Putamen (tissue), 1 donor: ENCODE data around the gene FAM83E.
A peak's percentile ranks its signal among the peaks of the same experiment; 100 is the strongest.
"Not testable (repeated sequence)": the region's sequence is repeated elsewhere in the genome, so short reads cannot be mapped to it uniquely, and the experiment has no call there.

Experiments
- DNase-seq: peaks from one replicate; pipeline ENCODE4 v3.0.0-alpha.2; 2016; ENCODE audit warnings: low spot score

The FAM83E gene

GRCh38 chr19:48611872-48612271 is 3.0 kb downstream of the FAM83E start:
- no peak for DNase-seq

- no peak for DNase-seq
Observed at GRCh38 chr19:48609571-48610108, 5.2 kb downstream of the FAM83E start.

DNA sequence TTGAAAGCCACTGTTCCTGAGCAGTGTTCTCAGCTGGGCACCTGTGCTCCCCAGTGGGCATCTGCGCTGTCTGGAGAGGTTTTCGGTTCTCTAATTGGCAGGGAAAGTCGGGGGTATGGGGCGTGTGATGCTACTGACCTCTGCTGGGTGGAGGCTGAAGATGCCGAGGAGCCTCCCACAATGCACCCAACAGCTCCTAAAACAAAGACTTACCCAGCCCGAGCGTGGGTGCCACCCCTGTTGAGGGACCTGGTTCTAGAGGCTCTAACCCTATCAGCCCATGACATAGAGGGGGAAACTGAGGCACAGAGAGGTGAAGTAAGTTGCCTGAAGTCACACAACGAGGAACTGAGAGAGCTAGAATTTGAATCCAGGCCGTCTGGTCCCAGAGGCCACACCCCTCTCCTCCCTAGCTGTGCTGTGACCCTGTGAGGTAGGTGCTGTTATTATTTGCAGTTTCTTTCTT is 6.0 kb downstream of the FAM83E start:
- no peak for DNase-seq

DNA sequence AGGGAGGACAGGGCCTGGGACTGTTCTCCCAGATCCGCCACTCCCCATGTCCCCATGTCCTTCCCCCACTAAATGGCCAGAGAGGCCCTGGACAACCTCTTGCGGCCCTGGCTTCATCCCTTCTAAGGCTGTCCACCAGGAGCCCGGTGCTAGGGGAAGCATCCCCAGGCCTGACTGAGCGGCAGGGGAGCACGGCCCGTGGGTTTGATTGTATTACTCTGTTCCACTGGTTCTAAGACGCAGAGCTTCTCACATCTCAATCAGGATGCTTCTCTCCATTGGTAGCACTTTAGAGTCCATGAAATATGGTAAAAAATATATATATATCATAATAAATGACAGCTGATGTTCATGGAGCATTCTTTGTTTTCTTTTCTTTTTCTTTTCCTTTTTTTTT is 7.5 kb downstream of the FAM83E start:
- DNase-seq, result no peak

GRCh38 chr19:48606463-48607358 is 8.2 kb downstream of the FAM83E start, which contains the start of gene SPACA4:
Gene SPACA4 (plus strand): TSS chr19:48606742. CDS start chr19:48606979, 237 bp downstream.
- no peak for DNase-seq

- DNase-seq, result no peak
Observed at GRCh38 chr19:48603850-48604249, 11.0 kb downstream of the FAM83E start.

DNA sequence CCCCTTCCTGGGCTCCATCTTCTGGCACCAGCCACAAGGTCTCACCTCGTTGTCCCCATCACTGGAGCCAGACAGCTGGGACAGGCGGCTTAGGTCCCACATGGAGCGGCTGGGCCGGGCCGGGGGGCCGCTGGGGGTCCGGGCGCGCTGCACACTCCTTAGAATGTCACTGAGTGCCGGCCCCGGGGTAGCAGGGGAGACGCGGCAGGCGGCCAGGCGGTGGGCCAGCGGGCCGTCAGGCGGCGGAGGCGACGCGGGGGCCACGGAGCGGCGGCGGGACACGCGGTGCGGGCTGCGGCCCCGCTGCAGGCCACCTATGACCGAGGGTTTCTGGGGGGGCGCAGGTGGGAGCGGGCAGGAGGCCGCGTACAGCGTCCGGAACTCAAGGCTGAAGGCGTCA is 11.4 kb downstream of the FAM83E start:
- no peak for DNase-seq

DNA sequence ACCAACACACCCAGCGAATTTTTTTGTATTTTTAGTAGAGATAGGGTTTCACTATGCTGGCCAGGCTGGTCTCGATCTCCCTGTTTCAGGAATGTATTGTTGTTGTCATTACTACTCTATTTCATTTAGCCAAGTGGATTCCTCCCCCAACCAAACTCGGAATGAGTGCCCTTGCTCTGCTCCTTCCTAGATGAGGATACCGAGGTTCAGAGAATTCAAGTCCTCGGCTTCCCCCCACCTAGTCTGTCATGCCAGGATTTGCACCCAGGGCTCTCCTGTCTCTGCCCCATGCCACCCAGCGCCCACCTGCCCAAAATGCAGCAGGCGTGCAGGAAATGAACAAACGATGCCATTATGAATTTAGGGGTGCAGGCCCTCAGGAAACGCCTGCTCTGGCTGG is 11.9 kb downstream of the FAM83E start:
- DNase-seq, result no peak

DNA sequence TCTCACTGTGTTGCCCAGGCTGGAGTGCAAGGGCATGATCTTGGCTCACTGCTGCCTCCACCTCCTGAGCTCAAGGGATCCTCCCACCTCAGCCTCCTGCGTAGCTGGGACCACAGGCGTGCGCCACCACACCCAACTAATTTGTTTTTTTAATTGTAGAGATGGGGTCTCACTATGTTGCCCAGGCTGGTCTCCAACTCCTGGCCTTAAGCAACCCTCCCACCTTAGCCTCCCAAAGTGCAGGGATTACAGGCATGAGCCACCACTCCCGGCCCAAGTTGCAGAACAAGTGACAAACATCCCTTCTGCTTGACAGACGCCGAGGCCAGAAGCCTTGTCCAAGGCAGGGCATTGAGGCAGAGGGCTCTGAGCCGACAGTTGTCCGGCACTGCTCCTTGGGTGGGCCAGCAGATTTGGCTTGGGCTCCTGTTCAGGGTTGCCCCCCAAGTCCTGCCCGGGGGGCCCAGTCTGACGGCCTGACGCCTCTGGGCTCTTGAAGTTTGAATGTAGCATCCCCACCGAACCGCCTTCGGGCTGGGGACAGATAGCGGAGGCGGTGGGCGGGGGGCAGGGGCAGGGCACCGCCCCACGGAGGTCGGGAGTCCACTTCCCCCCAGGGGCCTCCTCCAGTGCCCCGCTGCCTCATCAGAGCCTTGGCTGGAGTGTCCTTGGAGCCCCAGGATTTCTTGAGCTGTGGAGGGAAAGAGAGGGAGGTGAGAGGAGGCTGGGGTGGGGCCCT is 14.0 kb downstream of the FAM83E start:
- DNase-seq, result no peak

- no peak for DNase-seq
Observed at GRCh38 chr19:48598996-48599700, 15.7 kb downstream of the FAM83E start.

DNA sequence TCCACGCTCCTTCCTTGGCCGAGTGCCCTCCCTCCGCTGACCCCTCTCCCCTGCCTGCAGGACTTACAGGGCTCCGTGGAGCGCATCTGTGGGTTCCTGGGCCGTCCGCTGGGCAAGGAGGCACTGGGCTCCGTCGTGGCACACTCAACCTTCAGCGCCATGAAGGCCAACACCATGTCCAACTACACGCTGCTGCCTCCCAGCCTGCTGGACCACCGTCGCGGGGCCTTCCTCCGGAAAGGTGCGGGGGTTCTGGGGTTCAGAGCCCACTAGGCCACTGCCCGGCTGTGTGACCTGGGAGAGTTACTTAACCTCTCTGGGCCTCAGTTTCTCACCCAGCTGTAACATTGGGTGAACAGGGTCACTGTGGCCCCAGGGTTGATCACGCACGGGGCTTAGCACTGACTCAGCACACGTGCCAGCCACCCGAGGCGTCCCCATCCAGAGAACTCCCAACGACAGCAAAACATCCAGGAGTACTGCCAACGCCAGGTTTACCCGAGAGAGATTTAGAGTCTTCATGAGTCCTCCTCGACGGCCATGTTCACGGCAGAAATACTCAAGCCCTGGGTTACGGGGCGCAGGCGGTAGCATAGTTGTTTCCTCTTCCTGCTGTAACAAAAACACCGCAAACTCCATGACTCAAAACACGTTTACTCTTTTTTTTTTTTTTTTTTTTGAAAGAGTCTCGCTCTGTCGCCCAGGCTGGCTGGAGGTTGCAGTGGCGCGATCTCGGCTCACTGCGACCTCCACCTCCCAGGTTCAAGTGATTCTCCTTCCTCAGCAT is 18.0 kb downstream of the FAM83E start:
- DNase-seq, result no peak

DNA sequence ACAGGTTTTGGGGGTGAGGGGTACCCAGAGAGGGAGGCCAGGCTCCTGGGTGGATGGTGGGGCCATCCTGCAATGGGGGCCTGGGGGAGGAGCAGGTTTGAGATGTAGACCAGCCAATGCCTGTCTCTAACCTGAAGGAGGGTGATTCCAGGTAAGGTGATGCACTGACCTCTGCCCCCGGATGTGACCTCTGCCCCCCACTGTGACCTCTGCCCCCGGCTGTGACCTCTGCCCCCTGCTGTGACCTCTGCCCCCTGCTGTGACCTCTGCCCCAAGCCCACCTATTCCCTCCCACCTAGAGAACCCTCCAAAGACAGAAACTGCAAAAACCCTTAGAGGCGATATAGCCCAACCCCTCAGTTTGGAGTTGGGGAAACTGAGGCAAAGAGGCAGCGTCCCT is 18.6 kb downstream of the FAM83E start:
- DNase-seq, result no peak

DNA sequence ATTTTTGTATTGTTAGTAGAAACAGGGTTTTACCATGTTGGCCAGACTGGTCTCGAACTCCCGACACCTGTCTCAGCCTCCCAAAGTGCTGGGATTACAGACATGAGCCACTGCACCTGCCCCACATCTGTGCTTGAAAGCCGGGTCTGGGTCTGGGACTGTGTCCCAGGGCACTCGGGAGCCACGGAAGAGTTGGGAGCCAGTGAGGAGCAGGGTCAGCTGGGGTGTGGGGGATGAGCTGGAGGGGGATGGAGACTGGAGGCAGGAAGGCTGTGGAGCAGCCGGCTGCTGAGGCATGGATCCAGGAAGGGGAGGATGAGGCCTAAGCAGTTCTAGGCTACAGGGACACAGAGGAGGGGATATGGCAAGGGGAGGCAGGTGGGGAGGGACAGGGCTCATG is 19.0 kb downstream of the FAM83E start:
- no peak for DNase-seq

DNA sequence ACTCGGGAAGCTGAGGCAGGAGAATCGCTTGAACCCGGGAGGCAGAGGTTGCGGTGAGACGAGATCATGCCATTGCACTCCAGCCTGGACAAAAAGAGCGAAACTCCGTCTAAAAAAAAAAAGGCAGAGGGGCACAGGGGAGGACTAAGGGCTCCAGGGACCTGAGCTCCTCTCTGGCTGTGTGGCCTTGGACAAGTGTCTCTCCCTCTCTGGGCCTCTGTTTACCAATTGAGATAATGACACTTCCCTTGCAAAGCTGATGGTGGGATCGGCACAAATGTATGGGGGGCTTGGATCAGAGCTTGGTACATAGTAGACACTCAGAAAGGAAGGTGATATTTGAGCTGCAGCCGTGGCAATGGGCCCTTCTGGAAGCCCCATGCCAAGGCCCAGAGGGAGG is 19.7 kb downstream of the FAM83E start:
- no peak for DNase-seq

- DNase-seq, result no peak
Observed at GRCh38 chr19:48591021-48591420, 23.9 kb downstream of the FAM83E start.

DNA sequence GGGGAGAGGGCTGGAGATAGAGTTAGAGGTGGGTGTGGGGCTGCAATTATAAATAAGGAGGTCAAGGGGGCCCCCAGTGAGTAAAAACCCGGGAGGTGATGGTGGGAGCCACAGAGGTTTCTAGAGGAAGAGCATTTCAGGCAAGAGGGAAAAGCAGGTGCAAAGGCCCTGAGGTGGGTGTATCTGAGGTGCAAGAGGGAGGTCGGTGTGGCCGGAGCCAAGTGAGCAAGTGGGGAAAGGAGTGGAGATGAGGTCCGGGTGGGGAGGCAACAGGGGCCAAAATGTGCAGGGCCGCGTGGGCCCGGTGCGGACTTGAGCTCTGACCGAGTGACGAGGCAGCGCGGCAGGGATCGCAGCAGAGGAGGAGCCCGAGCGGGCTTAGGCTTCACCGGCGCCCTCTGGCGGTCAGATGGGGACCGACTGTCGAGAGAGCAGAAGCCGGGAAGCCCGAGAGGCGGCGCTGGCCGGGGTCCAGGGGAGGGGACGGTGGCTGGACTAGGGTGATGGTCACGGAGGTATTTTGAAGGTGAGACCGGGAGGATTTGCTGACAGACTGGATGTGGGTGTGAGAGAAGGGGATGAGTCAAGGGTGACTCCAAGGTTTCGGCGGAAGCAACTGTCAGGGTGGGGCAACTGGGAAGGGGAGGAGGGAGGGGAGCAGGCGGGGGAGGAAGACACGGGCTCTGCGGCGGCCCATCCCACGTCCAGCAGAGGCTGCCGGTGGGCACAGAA is 26.0 kb downstream of the FAM83E start:
- peak; percentile 63 for DNase-seq

DNA sequence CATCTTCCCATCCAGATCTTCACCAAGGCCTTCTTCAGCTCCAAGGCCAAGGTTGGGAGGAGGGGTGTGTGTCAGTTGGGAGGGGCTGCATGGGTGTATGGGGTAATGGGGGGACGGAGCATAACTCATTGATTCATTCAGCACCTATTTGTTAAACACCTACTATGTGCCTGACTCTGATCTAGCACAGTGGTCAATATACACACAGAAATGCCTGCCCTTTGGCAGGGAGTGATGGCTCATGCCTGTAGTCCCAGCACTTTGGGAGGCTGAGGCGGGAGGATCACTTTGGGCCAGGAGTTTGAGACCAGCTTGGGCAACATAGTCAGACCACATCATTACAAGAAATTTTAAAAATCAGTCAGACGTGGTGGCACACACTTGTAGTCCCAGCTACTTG is 27.5 kb downstream of the FAM83E start:
- no peak for DNase-seq

- no peak for DNase-seq
Observed at GRCh38 chr19:48582168-48582567, 32.7 kb downstream of the FAM83E start.

DNA sequence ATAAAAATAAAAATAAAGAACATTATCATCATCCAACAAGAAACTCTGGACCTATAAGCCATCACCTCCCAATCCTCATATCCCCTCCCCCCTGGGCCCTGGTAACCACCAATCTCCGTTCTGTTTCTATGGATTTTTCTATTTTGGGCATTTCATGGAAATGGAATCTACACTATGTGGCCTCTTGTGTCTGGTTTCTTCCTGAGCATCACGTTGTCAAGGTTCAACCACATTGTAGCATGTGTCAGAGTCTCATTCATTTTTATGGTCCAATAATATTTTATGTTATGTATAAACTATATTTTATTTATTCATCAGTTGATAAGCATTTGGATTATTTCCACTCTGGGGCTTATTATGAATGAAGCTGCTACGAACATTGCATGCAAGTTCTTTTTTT is 36.0 kb downstream of the FAM83E start:
- no peak for DNase-seq

- not testable (repeated sequence) for DNase-seq
Observed at GRCh38 chr19:48577908-48578307, 37.0 kb downstream of the FAM83E start.
